HL-60 (cell line): ENCODE data around the gene KCNAB1.
A peak's percentile ranks its signal among the peaks of the same experiment; 100 is the strongest.

Experiments
- DNase-seq, 2 experiments: peaks; one replicate each; pipeline ENCODE4 v3.0.0-alpha.2; 2010 to 2020; ENCODE audit warnings: low read depth in 1 of 2, low spot score in 1 of 2
- H3K27ac ChIP-seq: fragments of 250-450 bp; sonication (Bioruptor Pico); replicated peaks from 2 replicates; pipeline ENCODE4 v1.5.1; 2020; ENCODE audit warnings: mild to moderate bottlenecking, moderate library complexity
- H3K27me3 ChIP-seq: fragments of 250-450 bp; sonication (Bioruptor Pico); 2 replicates; pipeline ENCODE4 v1.5.1; 2021; ENCODE audit warnings: mild to moderate bottlenecking, moderate library complexity; ENCODE audit not compliant: insufficient read depth, poor library complexity, severe bottlenecking
- H3K4me3 ChIP-seq: replicated peaks from 2 replicates; pipeline ENCODE4 v1.5.1; 2011; ENCODE audit warnings: mild to moderate bottlenecking, control low read depth, low read length; ENCODE audit not compliant: insufficient read depth
- GABPA ChIP-seq: IDR thresholded peaks from 2 replicates; pipeline ENCODE4 v1.6.1; 2012; ENCODE audit warnings: low read depth
- POLR2AphosphoS5 ChIP-seq: IDR thresholded peaks from 2 replicates; pipeline ENCODE4 v1.6.1; 2012; ENCODE audit warnings: low read depth
- SPI1 ChIP-seq: IDR thresholded peaks from 2 replicates; pipeline ENCODE4 v1.6.1; 2012; ENCODE audit warnings: low read depth, mild to moderate bottlenecking, borderline replicate concordance
- TF ChIP-seq, protein P1 (sequence below): IDR thresholded peaks from 2 replicates; pipeline ENCODE4 v1.6.1; 2012; ENCODE audit warnings: low read depth; ENCODE audit not compliant: insufficient replicate concordance
- TF ChIP-seq, protein P2 (sequence below): IDR thresholded peaks from one replicate; pipeline ENCODE4 v1.5.1; 2011; ENCODE audit warnings: low read length, control low read depth, inconsistent platforms; ENCODE audit not compliant: insufficient read depth

The KCNAB1 gene

DNA sequence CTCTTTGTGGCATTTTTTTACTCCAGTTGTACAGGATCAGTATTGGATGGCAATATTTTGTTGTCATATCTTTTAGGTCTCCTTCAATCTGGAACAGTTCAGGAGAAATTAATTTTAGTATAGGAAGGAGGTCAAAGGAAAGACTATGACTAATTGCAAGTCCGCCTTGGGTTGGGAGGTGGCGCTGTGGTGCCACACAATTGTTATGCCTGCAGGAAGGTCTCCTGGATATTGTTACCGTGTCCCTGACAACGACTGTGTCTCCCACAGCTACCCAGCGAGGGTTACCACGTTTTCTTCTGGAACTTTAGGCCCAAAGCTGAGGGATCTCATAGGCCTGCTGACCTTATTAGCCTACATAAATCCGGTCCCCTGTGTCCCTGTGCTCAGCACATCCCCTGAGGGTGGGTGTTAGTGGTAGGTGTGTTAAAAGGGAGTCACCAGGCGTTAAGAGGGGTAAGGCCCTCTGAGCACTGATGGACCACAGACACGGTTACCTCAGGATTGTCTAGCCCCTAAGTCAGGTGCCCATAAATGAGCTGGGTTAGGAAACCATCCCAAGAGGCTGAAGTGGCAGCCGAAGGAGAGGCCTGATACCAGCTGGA lies 31.5 kb downstream of the KCNAB1 start:
- Histone ChIP-seq H3K4me3 (no peak overlapping the region), H3K27me3 (peaks cover 9% of the 10 kb centered on the region), H3K27ac (no peak overlapping the region)
- DNase-seq, result peak; percentile 29 to 59
- no peak for TF ChIP-seq GABPA
- TF ChIP-seq, protein P1, sequence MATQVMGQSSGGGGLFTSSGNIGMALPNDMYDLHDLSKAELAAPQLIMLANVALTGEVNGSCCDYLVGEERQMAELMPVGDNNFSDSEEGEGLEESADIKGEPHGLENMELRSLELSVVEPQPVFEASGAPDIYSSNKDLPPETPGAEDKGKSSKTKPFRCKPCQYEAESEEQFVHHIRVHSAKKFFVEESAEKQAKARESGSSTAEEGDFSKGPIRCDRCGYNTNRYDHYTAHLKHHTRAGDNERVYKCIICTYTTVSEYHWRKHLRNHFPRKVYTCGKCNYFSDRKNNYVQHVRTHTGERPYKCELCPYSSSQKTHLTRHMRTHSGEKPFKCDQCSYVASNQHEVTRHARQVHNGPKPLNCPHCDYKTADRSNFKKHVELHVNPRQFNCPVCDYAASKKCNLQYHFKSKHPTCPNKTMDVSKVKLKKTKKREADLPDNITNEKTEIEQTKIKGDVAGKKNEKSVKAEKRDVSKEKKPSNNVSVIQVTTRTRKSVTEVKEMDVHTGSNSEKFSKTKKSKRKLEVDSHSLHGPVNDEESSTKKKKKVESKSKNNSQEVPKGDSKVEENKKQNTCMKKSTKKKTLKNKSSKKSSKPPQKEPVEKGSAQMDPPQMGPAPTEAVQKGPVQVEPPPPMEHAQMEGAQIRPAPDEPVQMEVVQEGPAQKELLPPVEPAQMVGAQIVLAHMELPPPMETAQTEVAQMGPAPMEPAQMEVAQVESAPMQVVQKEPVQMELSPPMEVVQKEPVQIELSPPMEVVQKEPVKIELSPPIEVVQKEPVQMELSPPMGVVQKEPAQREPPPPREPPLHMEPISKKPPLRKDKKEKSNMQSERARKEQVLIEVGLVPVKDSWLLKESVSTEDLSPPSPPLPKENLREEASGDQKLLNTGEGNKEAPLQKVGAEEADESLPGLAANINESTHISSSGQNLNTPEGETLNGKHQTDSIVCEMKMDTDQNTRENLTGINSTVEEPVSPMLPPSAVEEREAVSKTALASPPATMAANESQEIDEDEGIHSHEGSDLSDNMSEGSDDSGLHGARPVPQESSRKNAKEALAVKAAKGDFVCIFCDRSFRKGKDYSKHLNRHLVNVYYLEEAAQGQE, result no peak
- TF ChIP-seq, protein P2, sequence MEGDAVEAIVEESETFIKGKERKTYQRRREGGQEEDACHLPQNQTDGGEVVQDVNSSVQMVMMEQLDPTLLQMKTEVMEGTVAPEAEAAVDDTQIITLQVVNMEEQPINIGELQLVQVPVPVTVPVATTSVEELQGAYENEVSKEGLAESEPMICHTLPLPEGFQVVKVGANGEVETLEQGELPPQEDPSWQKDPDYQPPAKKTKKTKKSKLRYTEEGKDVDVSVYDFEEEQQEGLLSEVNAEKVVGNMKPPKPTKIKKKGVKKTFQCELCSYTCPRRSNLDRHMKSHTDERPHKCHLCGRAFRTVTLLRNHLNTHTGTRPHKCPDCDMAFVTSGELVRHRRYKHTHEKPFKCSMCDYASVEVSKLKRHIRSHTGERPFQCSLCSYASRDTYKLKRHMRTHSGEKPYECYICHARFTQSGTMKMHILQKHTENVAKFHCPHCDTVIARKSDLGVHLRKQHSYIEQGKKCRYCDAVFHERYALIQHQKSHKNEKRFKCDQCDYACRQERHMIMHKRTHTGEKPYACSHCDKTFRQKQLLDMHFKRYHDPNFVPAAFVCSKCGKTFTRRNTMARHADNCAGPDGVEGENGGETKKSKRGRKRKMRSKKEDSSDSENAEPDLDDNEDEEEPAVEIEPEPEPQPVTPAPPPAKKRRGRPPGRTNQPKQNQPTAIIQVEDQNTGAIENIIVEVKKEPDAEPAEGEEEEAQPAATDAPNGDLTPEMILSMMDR, result peak; percentile 93

DNA sequence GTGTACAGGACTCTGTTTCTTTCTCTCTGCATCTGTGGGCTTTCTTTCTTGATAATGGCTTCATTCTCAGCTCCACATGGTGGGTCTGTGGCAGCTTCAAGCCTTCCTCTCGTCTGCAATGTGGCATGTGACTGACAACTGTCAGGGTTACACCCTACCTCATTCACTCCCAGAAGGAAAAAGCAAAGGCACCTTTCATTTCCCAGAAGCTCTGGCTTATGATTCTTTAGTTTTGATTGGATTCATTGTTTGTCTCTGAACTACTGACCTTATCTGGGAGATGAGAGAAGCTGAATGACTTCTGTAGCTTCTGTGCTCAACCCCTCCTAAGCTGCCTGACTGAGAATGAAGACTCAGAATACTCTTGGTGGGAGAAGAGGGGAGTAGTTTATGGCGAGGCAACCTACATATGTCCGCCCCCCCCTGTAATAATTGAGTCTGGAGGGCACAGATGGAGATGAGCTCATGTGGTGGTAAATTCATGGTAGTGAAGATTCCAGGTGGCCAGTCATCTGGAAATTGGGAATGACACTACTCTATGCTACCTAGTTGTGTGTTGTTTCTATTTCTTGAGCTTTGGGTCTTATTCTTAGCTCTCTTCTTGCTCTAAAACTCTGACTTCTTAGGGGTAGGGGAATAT lies 38.4 kb downstream of the KCNAB1 start:
- peaks cover 7% of the 10 kb centered on the region for H3K27me3 ChIP-seq
- TF ChIP-seq, protein P2, result no peak
- TF ChIP-seq POLR2AphosphoS5 (no peak), GABPA (no peak), SPI1 (no peak)
- TF ChIP-seq, protein P1, result no peak
- H3K4me3 ChIP-seq, result no peak overlapping the region
- H3K27ac ChIP-seq, result no peak overlapping the region
- no peak for DNase-seq

DNA sequence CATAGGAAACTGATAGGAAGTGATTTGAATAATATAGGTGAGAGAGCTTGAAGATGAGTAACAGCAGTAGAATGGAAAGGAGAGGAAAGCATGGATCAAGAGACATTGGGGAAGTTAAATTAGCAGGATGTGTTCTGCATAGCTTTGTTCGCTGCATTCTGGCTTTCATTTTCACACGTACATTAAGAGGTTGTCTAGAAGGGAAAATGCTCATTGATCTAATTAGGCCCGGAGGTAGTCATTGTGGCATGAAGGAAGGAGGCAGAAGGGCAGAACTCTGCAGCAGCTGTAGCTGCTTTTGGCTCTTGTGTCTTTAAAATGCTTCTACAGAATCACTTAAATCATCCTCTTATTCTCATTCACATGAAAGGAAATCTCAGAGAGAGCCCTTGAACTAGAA lies 40.3 kb downstream of the KCNAB1 start:
- no peak for DNase-seq
- Histone ChIP-seq H3K27ac (no peak overlapping the region), H3K27me3 (peaks cover 7% of the 10 kb centered on the region), H3K4me3 (no peak overlapping the region)
- TF ChIP-seq, protein P1, result no peak
- TF ChIP-seq POLR2AphosphoS5 (no peak), GABPA (no peak), SPI1 (no peak)
- TF ChIP-seq, protein P2, result no peak
